ENCODE data around the gene TMEM266.
A peak's percentile ranks its signal among the peaks of the same experiment; 100 is the strongest.

Gene TMEM266

GRCh38 chr15:76190751-76191538 is 131.2 kb downstream of the TMEM266 start:
- Histone ChIP-seq H3K4me1 (ENCODE audit: control insufficient read depth in 1 of 2, insufficient read depth in 1 of 2, low read depth in 1 of 2, low read length in 1 of 2) (peaks cover 12 to 13% of the 10 kb centered on the region in 2 experiments), H3K27me3 (peaks cover 64% of the 10 kb centered on the region), H3K36me3 (no peaks in the 10 kb centered on the region), H3K27ac (no peak overlapping the region), H3K9me3 (no peaks in the 10 kb centered on the region), H3K4me3 (ENCODE audit: low read depth in 1 of 2, low read length in 1 of 2) (no peak overlapping the region)
- TF ChIP-seq CTCF (IDR thresholded peaks at IDR 0.05), result peak; percentile 63

- H3K36me3 ChIP-seq, result no peaks in the 10 kb centered on the region
- peaks cover 12 to 13% of the 10 kb centered on the region in 2 experiments for H3K4me1 ChIP-seq (ENCODE audit: control insufficient read depth in 1 of 2, insufficient read depth in 1 of 2, low read depth in 1 of 2, low read length in 1 of 2)
- peaks cover 64% of the 10 kb centered on the region for H3K27me3 ChIP-seq
- H3K4me3 ChIP-seq (ENCODE audit: low read depth in 1 of 2, low read length in 1 of 2), result no peak overlapping the region
- no peak overlapping the region for H3K27ac ChIP-seq
- no peaks in the 10 kb centered on the region for H3K9me3 ChIP-seq
- TF ChIP-seq CTCF (IDR thresholded peaks at IDR 0.05), result no peak
Observed at GRCh38 chr15:76191539-76192244, 131.9 kb downstream of the TMEM266 start.

- Histone ChIP-seq H3K36me3 (no peaks in the 10 kb centered on the region), H3K4me3 (ENCODE audit: low read depth in 1 of 2, low read length in 1 of 2) (no peak overlapping the region), H3K27ac (no peak overlapping the region), H3K27me3 (peaks cover 63% of the 10 kb centered on the region), H3K4me1 (ENCODE audit: control insufficient read depth in 1 of 2, insufficient read depth in 1 of 2, low read depth in 1 of 2, low read length in 1 of 2) (peaks cover 12 to 13% of the 10 kb centered on the region in 2 experiments), H3K9me3 (no peaks in the 10 kb centered on the region)
- no peak for TF ChIP-seq CTCF (IDR thresholded peaks at IDR 0.05)
Observed at GRCh38 chr15:76192715-76193114, 132.9 kb downstream of the TMEM266 start.

- no peak for TF ChIP-seq CTCF (IDR thresholded peaks at IDR 0.05)
- no peaks in the 10 kb centered on the region for H3K36me3 ChIP-seq
- H3K27me3 ChIP-seq, result peaks cover 51% of the 10 kb centered on the region
- peaks cover 12 to 13% of the 10 kb centered on the region in 2 experiments for H3K4me1 ChIP-seq (ENCODE audit: control insufficient read depth in 1 of 2, insufficient read depth in 1 of 2, low read depth in 1 of 2, low read length in 1 of 2)
- no peak overlapping the region for H3K4me3 ChIP-seq (ENCODE audit: low read depth in 1 of 2, low read length in 1 of 2)
- no peaks in the 10 kb centered on the region for H3K9me3 ChIP-seq
- H3K27ac ChIP-seq, result no peak overlapping the region
Observed at GRCh38 chr15:76193934-76194333, 134.1 kb downstream of the TMEM266 start.

- Histone ChIP-seq H3K36me3 (no peaks in the 10 kb centered on the region), H3K27me3 (peaks cover 34% of the 10 kb centered on the region), H3K9me3 (no peaks in the 10 kb centered on the region), H3K4me3 (ENCODE audit: low read depth in 1 of 2, low read length in 1 of 2) (no peak overlapping the region), H3K4me1 (ENCODE audit: control insufficient read depth in 1 of 2, insufficient read depth in 1 of 2, low read depth in 1 of 2, low read length in 1 of 2) (peaks cover 9% of the 10 kb centered on the region in 2 experiments), H3K27ac (no peak overlapping the region)
- TF ChIP-seq CTCF (IDR thresholded peaks at IDR 0.05), result no peak
Observed at GRCh38 chr15:76195506-76196268, 135.9 kb downstream of the TMEM266 start.
